ENCODE results near the gene SPTBN1.

GRCh38 chr2:54628418-54628817 is 172.3 kb downstream of the SPTBN1 start:
- no peak for TF ChIP-seq SNAI2 (CRISPR knock-in tag; IDR thresholded peaks at IDR 0.05)
- TF ChIP-seq RARB (CRISPR knock-in tag; IDR thresholded peaks at IDR 0.05): no peak
